HepG2 (cell line): ENCODE results near the gene ZNF669. TPM values are rescaled to one million over a fixed set of nuclear protein-coding genes. Genes with fewer than 3 reads are reported as not detected.
A peak's percentile ranks its signal among the peaks of the same experiment; 100 is the strongest.

ENCODE experiments used
- BRF2 ChIP-seq: sonication (generic); formaldehyde crosslinking; IDR thresholded peaks from 2 replicates; pipeline ENCODE4 v1.8.1; 2022; ENCODE audit warnings: mild to moderate bottlenecking, missing genetic modification reagents
- FOXO1 ChIP-seq: sonication (generic); formaldehyde crosslinking; IDR thresholded peaks from 2 replicates; pipeline ENCODE4 v1.4.0; 2020; ENCODE audit warnings: missing genetic modification reagents
- HIC2 ChIP-seq: sonication (generic); formaldehyde crosslinking; IDR thresholded peaks from 2 replicates; pipeline ENCODE4 v1.9.0; 2022; ENCODE audit warnings: low read depth, missing genetic modification reagents
- KLF16 ChIP-seq, 2 experiments: sonication (generic) in 1 of 2; formaldehyde crosslinking in 1 of 2; IDR thresholded peaks; 2 replicates each; pipeline versions ENCODE4 v1.6.1 to v1.8.0; 2016 to 2023; ENCODE audit warnings: missing genetic modification reagents in 2 of 2, missing compliant biosample characterization in 1 of 2
- NKX3-1 ChIP-seq: sonication (generic); formaldehyde crosslinking; IDR thresholded peaks from 2 replicates; pipeline ENCODE4 v1.5.0; 2020; ENCODE audit warnings: missing genetic modification reagents
- RNF2 ChIP-seq: fragments of 450-650 bp; conservative IDR thresholded peaks from 2 replicates; pipeline ENCODE4 v1.6.1; 2016; ENCODE audit warnings: low read depth
- SATB2 ChIP-seq: sonication (generic); formaldehyde crosslinking; IDR thresholded peaks from 2 replicates; pipeline ENCODE4 v1.5.0; 2020; ENCODE audit warnings: missing genetic modification reagents
- SIX1 ChIP-seq: sonication (generic); formaldehyde crosslinking; IDR thresholded peaks from 2 replicates; pipeline ENCODE4 v1.4.0; 2020; ENCODE audit warnings: missing genetic modification reagents, borderline replicate concordance
- SMC3 ChIP-seq: IDR thresholded peaks from 2 replicates; pipeline ENCODE4 v1.6.1; 2011; ENCODE audit warnings: low read length, improper control_type of control experiment
- TARDBP ChIP-seq: sonication (generic); formaldehyde crosslinking; IDR thresholded peaks from 2 replicates; pipeline ENCODE4 v1.8.0; 2022; ENCODE audit warnings: mild to moderate bottlenecking, missing genetic modification reagents
- ZFY ChIP-seq: sonication (generic); formaldehyde crosslinking; IDR thresholded peaks from 2 replicates; pipeline ENCODE4 v1.4.0; 2020; ENCODE audit warnings: missing genetic modification reagents
- ZIK1 ChIP-seq: sonication (generic); formaldehyde crosslinking; IDR thresholded peaks from 2 replicates; pipeline ENCODE4 v1.5.0; 2020; ENCODE audit warnings: mild to moderate bottlenecking, low read depth, missing genetic modification reagents, borderline replicate concordance
- ZNF33B ChIP-seq: sonication (generic); formaldehyde crosslinking; IDR thresholded peaks from 2 replicates; pipeline ENCODE4 v1.5.1; 2020; ENCODE audit warnings: mild to moderate bottlenecking, missing genetic modification reagents
- polyA plus RNA-seq, 8 experiments: library from polyadenylated mRNA; depleted of rRNA in 3 of 8; stranded (reverse) in 7 of 8; unstranded in 1 of 8; fragments of >200 nt; fragmentation: Illumina TruSeq in 4 of 8; extraction: Trizol in 4 of 8; gene quantifications; 2 replicates each; pipeline versions ENCODE4 v1.2.1 to v1.2.3, GENCODE V29; 2011 to 2016; ENCODE audit warnings: low read depth in 4 of 8, missing spikeins in 1 of 8, mixed read lengths in 1 of 8; ENCODE audit not compliant: insufficient read depth in 1 of 8
- total RNA-seq, 5 experiments: library from RNA; depleted of rRNA; stranded (reverse); fragments of >200 nt; fragmentation: Illumina TruSeq; extraction: Trizol; gene quantifications; 2 replicates each; pipeline ENCODE4 v1.2.3, GENCODE V29; 2016; ENCODE audit warnings: low read depth in 1 of 5
- TF ChIP-seq, protein P1 (sequence below): sonication (generic); formaldehyde crosslinking; conservative IDR thresholded peaks from 2 replicates; pipeline ENCODE4 v1.8.0; 2022; ENCODE audit warnings: low read depth, missing genetic modification reagents
- TF ChIP-seq, protein P2 (sequence below): sonication (generic); formaldehyde crosslinking; IDR thresholded peaks from 2 replicates; pipeline ENCODE4 v1.4.0; 2020; ENCODE audit warnings: missing genetic modification reagents
- TF ChIP-seq, protein P3 (sequence below): sonication (generic); formaldehyde crosslinking; IDR thresholded peaks from 2 replicates; pipeline ENCODE4; 2020; ENCODE audit warnings: missing genetic modification reagents, mild to moderate bottlenecking, borderline replicate concordance

ZNF669 gene
- total and polyA plus RNA-seq, 2 of the 13 experiments (the other 11 are each of a cell fraction or from before 2014, with no cell fraction given), result 3.1 to 14.6 TPM

DNA sequence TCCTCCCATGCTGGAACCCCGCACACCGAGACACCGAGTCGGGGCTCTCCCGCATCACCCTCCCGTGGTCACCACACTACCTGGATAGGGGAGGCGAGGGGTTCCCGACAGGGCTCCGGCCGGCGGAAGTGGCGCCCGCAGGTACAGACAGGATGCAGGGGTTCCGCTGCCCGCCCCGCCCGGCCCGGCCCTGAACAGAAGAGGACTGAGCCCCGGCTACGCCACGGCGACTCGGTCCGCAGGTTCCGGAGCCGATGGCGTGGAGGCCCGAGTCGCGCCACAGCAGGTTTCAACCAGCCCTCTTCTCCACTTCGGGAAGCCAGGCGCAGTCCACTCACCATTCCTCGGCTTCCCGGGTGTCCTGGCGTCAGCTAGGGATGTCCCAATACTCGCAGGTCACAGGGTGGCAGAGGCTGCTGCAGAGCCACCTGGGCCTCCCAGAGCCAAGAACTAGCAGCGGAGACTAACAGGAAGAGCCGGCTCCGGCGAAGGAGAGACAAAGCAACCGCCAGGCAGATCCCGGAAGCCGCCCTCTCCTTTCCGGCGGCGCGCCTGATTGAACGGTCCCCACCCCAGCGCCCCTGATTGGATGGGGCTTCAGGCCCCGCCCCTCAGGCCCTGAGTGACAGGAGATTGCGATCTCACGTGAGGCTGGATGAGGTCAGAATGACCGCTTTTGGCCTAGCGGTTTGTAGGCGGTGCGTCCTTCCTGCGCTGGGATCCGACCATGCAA is at the start of gene ZNF669 (continued):
- TF ChIP-seq FOXO1 (CRISPR knock-in tag) (0 out of 2 replicates have a peak, but pooled peaks have one; percentile 1), TARDBP (CRISPR knock-in tag) (peak; percentile 68), SMC3 (no peak), ZNF33B (CRISPR knock-in tag) (0 out of 2 replicates have a peak, but pooled peaks have one; percentile 50), RNF2 (0 out of 2 replicates have a peak, but pooled peaks have one; percentile 26), SATB2 (CRISPR knock-in tag) (no peak), SIX1 (CRISPR knock-in tag) (no peak), KLF16 (CRISPR knock-in tag; IDR thresholded peaks at IDR 0.05) (peak in 1 of 2 experiments; percentile 86; a peak in 2 of 4 replicates), BRF2 (peak; percentile 80), ZIK1 (CRISPR knock-in tag) (peak; percentile 90; the same call in 1 of the 2 replicates), NKX3-1 (CRISPR knock-in tag) (peak; percentile 56; the same call in 1 of the 2 replicates), ZFY (CRISPR knock-in tag) (peak; percentile 92), HIC2 (CRISPR knock-in tag) (no peak)
- TF ChIP-seq, protein P1, sequence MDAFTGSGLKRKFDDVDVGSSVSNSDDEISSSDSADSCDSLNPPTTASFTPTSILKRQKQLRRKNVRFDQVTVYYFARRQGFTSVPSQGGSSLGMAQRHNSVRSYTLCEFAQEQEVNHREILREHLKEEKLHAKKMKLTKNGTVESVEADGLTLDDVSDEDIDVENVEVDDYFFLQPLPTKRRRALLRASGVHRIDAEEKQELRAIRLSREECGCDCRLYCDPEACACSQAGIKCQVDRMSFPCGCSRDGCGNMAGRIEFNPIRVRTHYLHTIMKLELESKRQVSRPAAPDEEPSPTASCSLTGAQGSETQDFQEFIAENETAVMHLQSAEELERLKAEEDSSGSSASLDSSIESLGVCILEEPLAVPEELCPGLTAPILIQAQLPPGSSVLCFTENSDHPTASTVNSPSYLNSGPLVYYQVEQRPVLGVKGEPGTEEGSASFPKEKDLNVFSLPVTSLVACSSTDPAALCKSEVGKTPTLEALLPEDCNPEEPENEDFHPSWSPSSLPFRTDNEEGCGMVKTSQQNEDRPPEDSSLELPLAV (CRISPR knock-in tag), result no peak
- TF ChIP-seq, protein P2, sequence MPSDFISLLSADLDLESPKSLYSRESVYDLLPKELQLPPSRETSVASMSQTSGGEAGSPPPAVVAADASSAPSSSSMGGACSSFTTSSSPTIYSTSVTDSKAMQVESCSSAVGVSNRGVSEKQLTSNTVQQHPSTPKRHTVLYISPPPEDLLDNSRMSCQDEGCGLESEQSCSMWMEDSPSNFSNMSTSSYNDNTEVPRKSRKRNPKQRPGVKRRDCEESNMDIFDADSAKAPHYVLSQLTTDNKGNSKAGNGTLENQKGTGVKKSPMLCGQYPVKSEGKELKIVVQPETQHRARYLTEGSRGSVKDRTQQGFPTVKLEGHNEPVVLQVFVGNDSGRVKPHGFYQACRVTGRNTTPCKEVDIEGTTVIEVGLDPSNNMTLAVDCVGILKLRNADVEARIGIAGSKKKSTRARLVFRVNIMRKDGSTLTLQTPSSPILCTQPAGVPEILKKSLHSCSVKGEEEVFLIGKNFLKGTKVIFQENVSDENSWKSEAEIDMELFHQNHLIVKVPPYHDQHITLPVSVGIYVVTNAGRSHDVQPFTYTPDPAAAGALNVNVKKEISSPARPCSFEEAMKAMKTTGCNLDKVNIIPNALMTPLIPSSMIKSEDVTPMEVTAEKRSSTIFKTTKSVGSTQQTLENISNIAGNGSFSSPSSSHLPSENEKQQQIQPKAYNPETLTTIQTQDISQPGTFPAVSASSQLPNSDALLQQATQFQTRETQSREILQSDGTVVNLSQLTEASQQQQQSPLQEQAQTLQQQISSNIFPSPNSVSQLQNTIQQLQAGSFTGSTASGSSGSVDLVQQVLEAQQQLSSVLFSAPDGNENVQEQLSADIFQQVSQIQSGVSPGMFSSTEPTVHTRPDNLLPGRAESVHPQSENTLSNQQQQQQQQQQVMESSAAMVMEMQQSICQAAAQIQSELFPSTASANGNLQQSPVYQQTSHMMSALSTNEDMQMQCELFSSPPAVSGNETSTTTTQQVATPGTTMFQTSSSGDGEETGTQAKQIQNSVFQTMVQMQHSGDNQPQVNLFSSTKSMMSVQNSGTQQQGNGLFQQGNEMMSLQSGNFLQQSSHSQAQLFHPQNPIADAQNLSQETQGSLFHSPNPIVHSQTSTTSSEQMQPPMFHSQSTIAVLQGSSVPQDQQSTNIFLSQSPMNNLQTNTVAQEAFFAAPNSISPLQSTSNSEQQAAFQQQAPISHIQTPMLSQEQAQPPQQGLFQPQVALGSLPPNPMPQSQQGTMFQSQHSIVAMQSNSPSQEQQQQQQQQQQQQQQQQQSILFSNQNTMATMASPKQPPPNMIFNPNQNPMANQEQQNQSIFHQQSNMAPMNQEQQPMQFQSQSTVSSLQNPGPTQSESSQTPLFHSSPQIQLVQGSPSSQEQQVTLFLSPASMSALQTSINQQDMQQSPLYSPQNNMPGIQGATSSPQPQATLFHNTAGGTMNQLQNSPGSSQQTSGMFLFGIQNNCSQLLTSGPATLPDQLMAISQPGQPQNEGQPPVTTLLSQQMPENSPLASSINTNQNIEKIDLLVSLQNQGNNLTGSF (CRISPR knock-in tag), result no peak
- TF ChIP-seq, protein P3, sequence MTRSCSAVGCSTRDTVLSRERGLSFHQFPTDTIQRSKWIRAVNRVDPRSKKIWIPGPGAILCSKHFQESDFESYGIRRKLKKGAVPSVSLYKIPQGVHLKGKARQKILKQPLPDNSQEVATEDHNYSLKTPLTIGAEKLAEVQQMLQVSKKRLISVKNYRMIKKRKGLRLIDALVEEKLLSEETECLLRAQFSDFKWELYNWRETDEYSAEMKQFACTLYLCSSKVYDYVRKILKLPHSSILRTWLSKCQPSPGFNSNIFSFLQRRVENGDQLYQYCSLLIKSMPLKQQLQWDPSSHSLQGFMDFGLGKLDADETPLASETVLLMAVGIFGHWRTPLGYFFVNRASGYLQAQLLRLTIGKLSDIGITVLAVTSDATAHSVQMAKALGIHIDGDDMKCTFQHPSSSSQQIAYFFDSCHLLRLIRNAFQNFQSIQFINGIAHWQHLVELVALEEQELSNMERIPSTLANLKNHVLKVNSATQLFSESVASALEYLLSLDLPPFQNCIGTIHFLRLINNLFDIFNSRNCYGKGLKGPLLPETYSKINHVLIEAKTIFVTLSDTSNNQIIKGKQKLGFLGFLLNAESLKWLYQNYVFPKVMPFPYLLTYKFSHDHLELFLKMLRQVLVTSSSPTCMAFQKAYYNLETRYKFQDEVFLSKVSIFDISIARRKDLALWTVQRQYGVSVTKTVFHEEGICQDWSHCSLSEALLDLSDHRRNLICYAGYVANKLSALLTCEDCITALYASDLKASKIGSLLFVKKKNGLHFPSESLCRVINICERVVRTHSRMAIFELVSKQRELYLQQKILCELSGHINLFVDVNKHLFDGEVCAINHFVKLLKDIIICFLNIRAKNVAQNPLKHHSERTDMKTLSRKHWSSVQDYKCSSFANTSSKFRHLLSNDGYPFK (CRISPR knock-in tag), result peak; percentile 35; the same call in 1 of the 2 replicates
